GM19239 (cell line): Measurements from ENCODE around the gene TAF1L.
"Not testable (repeated sequence)": the region's sequence is repeated elsewhere in the genome, so short reads cannot be mapped to it uniquely, and the experiment has no call there.

Experiments
- DNase-seq: peaks from one replicate; pipeline ENCODE4 v3.0.0; 2011; ENCODE audit warnings: low spot score; ENCODE audit not compliant: insufficient read length
- FAIRE-seq: peaks from 2 replicates; lab custom pipeline; 2011; peaks lifted over from hg19 to GRCh38; lab: Jason Lieb, UNC

Gene TAF1L

GRCh38 chr9:32635362-32635761 is at the start of gene TAF1L:
Gene TAF1L, minus strand, starts transcription at chr9:32635669. Its CDS starts 90 bp downstream, at chr9:32635579.
- FAIRE-seq, result no peak
- DNase-seq, result no peak

- DNase-seq (no peak), FAIRE-seq (no peak)
Observed at GRCh38 chr9:32681751-32682150, 46.3 kb upstream of the TAF1L start.

- FAIRE-seq (no peak), DNase-seq (no peak)
Observed at GRCh38 chr9:32677931-32678330, 42.5 kb upstream of the TAF1L start.

GRCh38 chr9:32672469-32672868 is 37.0 kb upstream of the TAF1L start:
- FAIRE-seq, result no peak
- no peak for DNase-seq

GRCh38 chr9:32671333-32671732 is 35.9 kb upstream of the TAF1L start:
- no peak for FAIRE-seq
- no peak for DNase-seq

GRCh38 chr9:32665101-32665500 is 29.6 kb upstream of the TAF1L start:
- FAIRE-seq, result no peak
- DNase-seq, result no peak

GRCh38 chr9:32663741-32664140 is 28.3 kb upstream of the TAF1L start:
- DNase-seq (no peak), FAIRE-seq (no peak)

- DNase-seq (no peak), FAIRE-seq (no peak)
Observed at GRCh38 chr9:32647671-32648070, 12.2 kb upstream of the TAF1L start.

- no peak for DNase-seq
- FAIRE-seq, result no peak
Observed at GRCh38 chr9:32644698-32645097, 9.2 kb upstream of the TAF1L start.

GRCh38 chr9:32633151-32633550 is 2.3 kb downstream of the TAF1L start:
- FAIRE-seq, DNase-seq: not testable (repeated sequence)

- no peak for DNase-seq
- FAIRE-seq, result no peak
Observed at GRCh38 chr9:32631991-32632390, 3.5 kb downstream of the TAF1L start.

- DNase-seq, result no peak
- FAIRE-seq, result no peak
Observed at GRCh38 chr9:32627394-32627954, 8.0 kb downstream of the TAF1L start.

- FAIRE-seq, result no peak
- DNase-seq, result no peak
Observed at GRCh38 chr9:32625320-32625719, 10.1 kb downstream of the TAF1L start.

- FAIRE-seq, result no peak
- no peak for DNase-seq
Observed at GRCh38 chr9:32622948-32623347, 12.5 kb downstream of the TAF1L start.

- no peak for FAIRE-seq
- no peak for DNase-seq
Observed at GRCh38 chr9:32618261-32618660, 17.2 kb downstream of the TAF1L start.

GRCh38 chr9:32606811-32607210 is 28.7 kb downstream of the TAF1L start:
- no peak for FAIRE-seq
- no peak for DNase-seq

- FAIRE-seq (no peak), DNase-seq (no peak)
Observed at GRCh38 chr9:32603914-32604852, 31.3 kb downstream of the TAF1L start.

- DNase-seq, FAIRE-seq: not testable (repeated sequence)
Observed at GRCh38 chr9:32599021-32599420, 36.4 kb downstream of the TAF1L start.

- no peak for DNase-seq
- FAIRE-seq, result no peak
Observed at GRCh38 chr9:32596936-32597335, 38.5 kb downstream of the TAF1L start.

GRCh38 chr9:32596096-32596865 is 39.2 kb downstream of the TAF1L start:
- DNase-seq (no peak), FAIRE-seq (no peak)

- no peak for DNase-seq
Observed at GRCh38 chr9:32590898-32591297, 44.6 kb downstream of the TAF1L start.

More at GRCh38 chr9:32590898-32591297, 44.6 kb downstream of the TAF1L start:
- no peak for FAIRE-seq
